Measurements from ENCODE around the gene COG7. TPM values are rescaled to one million over a fixed set of nuclear protein-coding genes. Genes with fewer than 3 reads are reported as not detected.
"Not testable (repeated sequence)": the region's sequence is repeated elsewhere in the genome, so short reads cannot be mapped to it uniquely, and the experiment has no call there.

COG7 gene
- total RNA-seq, 2 donors from 2014 or later: 23.6 to 24.3 TPM

DNA sequence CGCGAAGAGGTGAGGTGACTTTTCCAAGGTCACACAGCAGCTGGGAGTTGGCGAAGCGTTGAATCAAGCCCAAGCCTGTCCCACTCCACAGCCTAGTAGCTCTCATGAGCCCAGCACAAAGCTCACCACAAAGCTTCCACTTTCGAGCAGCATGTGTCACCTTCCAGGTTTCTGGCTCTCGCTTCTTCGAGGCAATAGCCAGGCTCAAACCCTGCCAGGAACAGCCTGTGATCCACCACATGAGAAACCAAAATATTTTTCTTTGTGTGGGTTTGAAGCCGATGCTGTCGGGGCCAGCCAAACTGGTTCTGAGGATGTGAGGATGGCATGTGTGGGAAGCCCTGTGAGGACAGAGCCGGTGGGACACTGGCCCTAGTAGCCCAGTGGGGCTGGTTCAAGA, 68.1 kb downstream of the COG7 start:
- no peak for DNase-seq
- no peak for ATAC-seq (replicated peaks in 1 of 2)
- H3K4me3 Mint-ChIP-seq: no peak overlapping the region
- H3K36me3 Mint-ChIP-seq (ENCODE audit: insufficient read depth in 2 of 2): no peaks in the 10 kb centered on the region
- H3K9me3 Mint-ChIP-seq: no peaks in the 10 kb centered on the region
- H3K27ac Mint-ChIP-seq: no peak overlapping the region
- no peaks in the 10 kb centered on the region for H3K4me1 Mint-ChIP-seq (ENCODE audit: low read depth)
- no peaks in the 10 kb centered on the region for H3K27me3 Mint-ChIP-seq (ENCODE audit: low read depth)

DNA sequence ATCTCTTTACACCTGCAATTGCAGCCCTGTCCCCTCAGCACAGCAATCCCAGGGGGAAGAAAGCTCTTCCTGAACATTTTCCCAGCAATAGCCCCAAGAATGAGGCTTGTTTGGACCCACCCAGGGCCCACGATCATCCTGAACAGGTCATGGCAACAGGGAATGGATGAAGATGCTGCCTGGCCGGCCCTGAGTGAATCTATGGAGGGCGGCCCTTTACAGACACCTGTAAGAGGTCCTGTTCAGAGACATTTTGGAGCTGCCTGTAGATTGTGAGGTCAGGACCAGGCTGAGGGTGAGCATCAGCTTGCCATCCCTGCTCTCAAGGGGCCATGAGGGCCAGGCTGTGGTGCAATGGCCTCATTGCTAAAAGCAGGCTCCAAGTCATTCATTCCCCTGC, 69.1 kb downstream of the COG7 start:
- ATAC-seq (replicated peaks in 1 of 2): no peak
- no peak for DNase-seq
- no peaks in the 10 kb centered on the region for H3K27me3 Mint-ChIP-seq (ENCODE audit: low read depth)
- no peak overlapping the region for H3K27ac Mint-ChIP-seq
- H3K36me3 Mint-ChIP-seq (ENCODE audit: insufficient read depth in 2 of 2): no peaks in the 10 kb centered on the region
- no peak overlapping the region for H3K4me3 Mint-ChIP-seq
- H3K9me3 Mint-ChIP-seq: no peaks in the 10 kb centered on the region
- H3K4me1 Mint-ChIP-seq (ENCODE audit: low read depth): no peaks in the 10 kb centered on the region

- no peak overlapping the region for H3K27ac Mint-ChIP-seq
- H3K36me3 Mint-ChIP-seq (ENCODE audit: insufficient read depth in 2 of 2): no peaks in the 10 kb centered on the region
- DNase-seq: no peak
- no peaks in the 10 kb centered on the region for H3K27me3 Mint-ChIP-seq (ENCODE audit: low read depth)
- H3K4me3 Mint-ChIP-seq: no peak overlapping the region
- no peaks in the 10 kb centered on the region for H3K4me1 Mint-ChIP-seq (ENCODE audit: low read depth)
- no peak for ATAC-seq (replicated peaks in 1 of 2)
- no peaks in the 10 kb centered on the region for H3K9me3 Mint-ChIP-seq
Measured at GRCh38 chr16:23382279-23382678, 70.7 kb downstream of the COG7 start.

- H3K27me3 Mint-ChIP-seq (ENCODE audit: low read depth); H3K36me3 Mint-ChIP-seq (ENCODE audit: insufficient read depth in 2 of 2); H3K9me3 Mint-ChIP-seq; DNase-seq; ATAC-seq (replicated peaks in 1 of 2); H3K27ac Mint-ChIP-seq; H3K4me1 Mint-ChIP-seq (ENCODE audit: low read depth); H3K4me3 Mint-ChIP-seq: not testable (repeated sequence)
Measured at GRCh38 chr16:23381702-23382101, 71.3 kb downstream of the COG7 start.

DNA sequence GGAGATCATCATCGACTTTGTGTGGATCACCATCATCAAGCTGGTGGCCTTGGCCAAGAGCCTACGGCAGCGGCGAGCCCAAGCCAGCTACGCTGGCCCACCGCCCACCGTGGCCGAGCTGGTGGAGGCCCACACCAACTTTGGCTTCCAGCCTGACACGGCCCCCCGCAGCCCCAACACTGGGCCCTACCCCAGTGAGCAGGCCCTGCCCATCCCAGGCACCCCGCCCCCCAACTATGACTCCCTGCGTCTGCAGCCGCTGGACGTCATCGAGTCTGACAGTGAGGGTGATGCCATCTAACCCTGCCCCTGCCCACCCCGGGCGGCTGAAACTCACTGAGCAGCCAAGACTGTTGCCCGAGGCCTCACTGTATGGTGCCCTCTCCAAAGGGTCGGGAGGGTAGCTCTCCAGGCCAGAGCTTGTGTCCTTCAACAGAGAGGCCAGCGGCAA, 72.5 kb downstream of the COG7 start:
- Mint-ChIP-seq H3K36me3 (ENCODE audit: insufficient read depth in 2 of 2) (no peaks in the 10 kb centered on the region), H3K27ac (no peak overlapping the region), H3K9me3 (no peaks in the 10 kb centered on the region), H3K27me3 (ENCODE audit: low read depth) (no peaks in the 10 kb centered on the region), H3K4me1 (ENCODE audit: low read depth) (no peaks in the 10 kb centered on the region), H3K4me3 (no peak overlapping the region)
- ATAC-seq (replicated peaks in 1 of 2) (no peak), DNase-seq (no peak)

DNA sequence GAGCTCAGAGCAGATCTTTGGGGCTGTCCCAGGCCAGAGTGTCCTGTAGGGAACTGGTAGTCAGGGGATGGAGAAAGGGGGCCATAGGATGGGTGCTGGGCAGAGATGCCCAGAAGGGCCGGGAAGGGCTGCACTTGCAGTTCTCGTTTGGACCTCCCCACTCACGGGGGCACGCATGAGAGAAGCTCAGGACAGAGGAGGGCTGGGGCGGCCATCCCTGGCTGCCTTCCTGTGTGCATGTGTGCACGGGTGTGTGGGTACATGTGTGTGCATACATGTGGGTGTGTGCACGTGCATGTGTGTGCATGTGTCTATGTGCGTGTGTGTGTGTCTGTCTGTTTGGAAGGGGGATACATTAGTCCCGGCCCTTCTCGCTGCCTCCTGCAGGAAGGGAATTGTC, 73.3 kb downstream of the COG7 start:
- H3K9me3 Mint-ChIP-seq: no peaks in the 10 kb centered on the region

GRCh38 chr16:23378921-23379320, 74.1 kb downstream of the COG7 start:
- Mint-ChIP-seq H3K4me3 (no peak overlapping the region), H3K27ac (no peak overlapping the region), H3K36me3 (ENCODE audit: insufficient read depth in 2 of 2) (no peaks in the 10 kb centered on the region), H3K27me3 (ENCODE audit: low read depth) (no peaks in the 10 kb centered on the region), H3K4me1 (ENCODE audit: low read depth) (no peaks in the 10 kb centered on the region), H3K9me3 (no peaks in the 10 kb centered on the region)
- ATAC-seq (replicated peaks in 1 of 2) (no peak), DNase-seq (no peak)

More for the DNA sequence above, 73.3 kb downstream of the COG7 start:
- Mint-ChIP-seq H3K4me3 (no peak overlapping the region), H3K27me3 (ENCODE audit: low read depth) (no peaks in the 10 kb centered on the region), H3K4me1 (ENCODE audit: low read depth) (no peaks in the 10 kb centered on the region), H3K36me3 (ENCODE audit: insufficient read depth in 2 of 2) (no peaks in the 10 kb centered on the region), H3K27ac (no peak overlapping the region)
- ATAC-seq (replicated peaks in 1 of 2): no peak
- no peak for DNase-seq

DNA sequence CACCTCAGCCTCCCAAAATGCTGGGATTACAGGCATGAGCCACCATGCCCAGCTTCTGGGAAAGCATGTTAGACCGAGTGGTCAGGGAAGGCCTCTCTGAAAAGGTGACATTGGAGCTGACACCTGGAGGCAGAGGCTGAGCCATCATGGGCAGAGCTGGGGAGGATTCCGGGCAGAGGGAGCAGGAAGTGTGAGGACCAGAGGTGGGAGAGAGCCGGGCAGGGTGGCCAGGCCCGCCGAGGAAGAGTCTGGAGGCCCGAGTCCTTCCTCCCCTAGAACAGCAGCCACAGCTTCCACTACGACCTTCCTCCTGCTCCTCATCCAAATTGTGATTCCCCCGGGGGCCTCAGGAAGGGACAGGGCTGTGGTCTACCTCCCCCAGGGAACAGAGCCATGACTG, 74.7 kb downstream of the COG7 start:
- H3K9me3 Mint-ChIP-seq: no peaks in the 10 kb centered on the region
- no peak overlapping the region for H3K27ac Mint-ChIP-seq
- H3K4me3 Mint-ChIP-seq: no peak overlapping the region
- no peaks in the 10 kb centered on the region for H3K36me3 Mint-ChIP-seq (ENCODE audit: insufficient read depth in 2 of 2)
- DNase-seq (no peak), ATAC-seq (replicated peaks in 1 of 2) (no peak)
- H3K27me3 Mint-ChIP-seq (ENCODE audit: low read depth): no peaks in the 10 kb centered on the region
- H3K4me1 Mint-ChIP-seq (ENCODE audit: low read depth): no peaks in the 10 kb centered on the region

DNA sequence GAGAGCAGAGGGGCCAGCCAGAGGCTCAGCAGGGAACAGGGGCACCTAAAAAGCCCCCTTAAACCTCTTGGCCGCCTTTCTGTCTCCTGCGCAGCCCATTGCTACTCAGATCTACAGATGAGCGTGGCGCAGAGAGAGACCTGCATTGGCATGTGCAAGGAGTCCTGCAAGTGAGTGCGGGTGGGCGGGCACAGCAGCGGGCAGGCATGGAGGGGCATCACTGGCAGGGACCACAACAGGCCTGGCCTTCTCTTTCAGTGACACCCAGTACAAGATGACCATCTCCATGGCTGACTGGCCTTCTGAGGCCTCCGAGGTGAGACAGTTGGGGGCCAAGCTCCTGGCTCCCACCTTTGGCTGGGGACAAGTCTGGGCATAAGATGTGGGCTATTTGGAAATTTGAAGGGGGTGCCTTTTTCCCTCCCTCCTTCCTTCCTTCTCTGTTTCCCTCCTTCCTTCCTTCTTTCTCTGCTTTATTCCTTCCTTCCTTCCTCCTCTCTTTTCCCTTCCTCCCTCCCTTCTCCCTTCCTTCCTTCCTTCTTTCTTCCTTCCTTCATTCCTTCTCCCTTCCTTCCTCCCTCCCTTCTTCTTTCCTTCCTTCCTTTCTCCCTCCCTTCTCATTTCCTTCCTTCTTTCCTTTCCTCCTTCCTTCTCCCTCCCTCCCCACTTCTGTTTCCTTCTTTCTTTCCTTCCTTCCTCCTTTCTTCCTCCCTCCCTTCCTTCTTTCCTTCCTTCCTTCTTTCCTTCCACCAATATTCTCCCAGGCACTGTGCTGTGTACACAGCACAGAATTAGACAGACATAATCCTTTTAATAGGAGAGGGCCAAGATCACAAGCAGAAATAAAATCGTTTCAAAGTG, 75.7 kb downstream of the COG7 start:
- H3K27ac Mint-ChIP-seq: no peak overlapping the region

GRCh38 chr16:23375643-23376042, 77.3 kb downstream of the COG7 start:
- no peak for ATAC-seq (replicated peaks in 1 of 2)
- no peaks in the 10 kb centered on the region for H3K4me1 Mint-ChIP-seq (ENCODE audit: low read depth)
- DNase-seq: no peak
- no peak overlapping the region for H3K4me3 Mint-ChIP-seq
- no peaks in the 10 kb centered on the region for H3K9me3 Mint-ChIP-seq
- no peaks in the 10 kb centered on the region for H3K36me3 Mint-ChIP-seq (ENCODE audit: insufficient read depth in 2 of 2)
- H3K27me3 Mint-ChIP-seq (ENCODE audit: low read depth): peaks cover 2% of the 10 kb centered on the region
- H3K27ac Mint-ChIP-seq: no peak overlapping the region

More for the DNA sequence above, 75.7 kb downstream of the COG7 start:
- H3K9me3 Mint-ChIP-seq: no peaks in the 10 kb centered on the region
- no peaks in the 10 kb centered on the region for H3K27me3 Mint-ChIP-seq (ENCODE audit: low read depth)
- H3K4me1 Mint-ChIP-seq (ENCODE audit: low read depth): no peaks in the 10 kb centered on the region
- no peaks in the 10 kb centered on the region for H3K36me3 Mint-ChIP-seq (ENCODE audit: insufficient read depth in 2 of 2)
- DNase-seq: no peak
- no peak overlapping the region for H3K4me3 Mint-ChIP-seq
- no peak for ATAC-seq (replicated peaks in 1 of 2)

GRCh38 chr16:23374721-23375510, 78.1 kb downstream of the COG7 start:
- DNase-seq: no peak
- H3K27ac Mint-ChIP-seq: no peak overlapping the region
- no peaks in the 10 kb centered on the region for H3K9me3 Mint-ChIP-seq
- no peak for ATAC-seq (replicated peaks in 1 of 2)
- no peaks in the 10 kb centered on the region for H3K4me1 Mint-ChIP-seq (ENCODE audit: low read depth)
- H3K36me3 Mint-ChIP-seq (ENCODE audit: insufficient read depth in 2 of 2): no peaks in the 10 kb centered on the region
- H3K27me3 Mint-ChIP-seq (ENCODE audit: low read depth): peaks cover 7% of the 10 kb centered on the region
- H3K4me3 Mint-ChIP-seq: no peak overlapping the region

DNA sequence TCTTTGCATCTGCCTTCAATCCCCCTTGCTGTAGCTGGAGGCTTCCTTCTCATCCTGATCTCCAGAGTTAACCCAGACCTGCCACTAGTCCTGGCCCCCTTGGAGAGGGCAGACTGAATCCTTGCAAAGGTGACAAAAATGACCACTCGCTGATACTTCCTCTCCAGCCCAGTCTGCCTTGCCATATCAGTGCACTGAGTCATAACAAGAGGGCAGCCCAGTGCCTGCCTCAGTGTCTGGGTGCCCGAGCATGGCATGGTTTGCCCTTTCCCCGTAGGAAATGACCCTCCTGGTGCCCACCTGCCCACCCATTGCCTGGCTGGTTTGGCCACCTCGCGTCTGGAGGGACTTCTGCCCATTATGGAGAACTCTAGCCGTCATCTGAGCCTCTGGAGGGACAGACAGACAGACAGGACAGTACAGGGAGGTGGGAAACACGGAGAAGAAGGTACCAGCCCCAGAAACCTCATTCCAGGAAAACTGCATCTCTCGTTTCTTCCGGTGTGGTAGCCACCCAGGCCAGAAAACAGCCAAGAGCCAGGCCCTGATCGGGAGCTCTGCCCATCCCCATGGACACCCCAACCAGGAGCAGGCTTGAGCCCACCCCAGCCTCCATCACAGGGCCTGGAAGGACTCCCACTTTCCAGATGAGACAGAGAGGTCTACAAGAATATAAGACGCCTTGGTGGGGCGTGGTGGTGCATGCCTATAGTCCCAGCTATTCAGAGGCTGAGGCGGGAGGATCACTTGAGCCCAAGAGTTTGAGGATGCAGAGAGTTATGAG, 79.4 kb downstream of the COG7 start:
- ATAC-seq (replicated peaks in 1 of 2): no peak
- no peak overlapping the region for H3K27ac Mint-ChIP-seq
- no peak overlapping the region for H3K4me3 Mint-ChIP-seq
- no peaks in the 10 kb centered on the region for H3K4me1 Mint-ChIP-seq (ENCODE audit: low read depth)
- no peak for DNase-seq
- H3K36me3 Mint-ChIP-seq (ENCODE audit: insufficient read depth in 2 of 2): no peaks in the 10 kb centered on the region
- H3K27me3 Mint-ChIP-seq (ENCODE audit: low read depth): peaks cover 7% of the 10 kb centered on the region
- H3K9me3 Mint-ChIP-seq: no peaks in the 10 kb centered on the region

GRCh38 chr16:23371368-23371767, 81.6 kb downstream of the COG7 start:
- no peak for DNase-seq
- Mint-ChIP-seq H3K27ac (no peak overlapping the region), H3K9me3 (no peaks in the 10 kb centered on the region), H3K27me3 (ENCODE audit: low read depth) (peaks cover 7% of the 10 kb centered on the region), H3K4me3 (no peak overlapping the region), H3K4me1 (ENCODE audit: low read depth) (no peaks in the 10 kb centered on the region), H3K36me3 (ENCODE audit: insufficient read depth in 2 of 2) (no peaks in the 10 kb centered on the region)
- ATAC-seq (replicated peaks in 1 of 2): no peak

Measured in activated T-cell treated with anti-CD3 and anti-CD28 coated beads, Interleukin-2, amount 50 U/mL, for 72 hours (primary cell).